ENCODE data around the gene SSTR5. TPM values are rescaled to one million over a fixed set of nuclear protein-coding genes. Genes with fewer than 3 reads are reported as not detected.

Gene SSTR5
- total RNA-seq, 1 experiment from 2014 or later = not detected

GRCh38 chr16:1101133-1101532, 28.6 kb downstream of the SSTR5 start:
- TF ChIP-seq, protein P1, sequence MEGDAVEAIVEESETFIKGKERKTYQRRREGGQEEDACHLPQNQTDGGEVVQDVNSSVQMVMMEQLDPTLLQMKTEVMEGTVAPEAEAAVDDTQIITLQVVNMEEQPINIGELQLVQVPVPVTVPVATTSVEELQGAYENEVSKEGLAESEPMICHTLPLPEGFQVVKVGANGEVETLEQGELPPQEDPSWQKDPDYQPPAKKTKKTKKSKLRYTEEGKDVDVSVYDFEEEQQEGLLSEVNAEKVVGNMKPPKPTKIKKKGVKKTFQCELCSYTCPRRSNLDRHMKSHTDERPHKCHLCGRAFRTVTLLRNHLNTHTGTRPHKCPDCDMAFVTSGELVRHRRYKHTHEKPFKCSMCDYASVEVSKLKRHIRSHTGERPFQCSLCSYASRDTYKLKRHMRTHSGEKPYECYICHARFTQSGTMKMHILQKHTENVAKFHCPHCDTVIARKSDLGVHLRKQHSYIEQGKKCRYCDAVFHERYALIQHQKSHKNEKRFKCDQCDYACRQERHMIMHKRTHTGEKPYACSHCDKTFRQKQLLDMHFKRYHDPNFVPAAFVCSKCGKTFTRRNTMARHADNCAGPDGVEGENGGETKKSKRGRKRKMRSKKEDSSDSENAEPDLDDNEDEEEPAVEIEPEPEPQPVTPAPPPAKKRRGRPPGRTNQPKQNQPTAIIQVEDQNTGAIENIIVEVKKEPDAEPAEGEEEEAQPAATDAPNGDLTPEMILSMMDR (IDR thresholded peaks at IDR 0.05; ENCODE audit: unreplicated experiment) = no peak
- peaks cover 84% of the 10 kb centered on the region for H3K27me3 Mint-ChIP-seq (ENCODE audit: unreplicated experiment)
- H3K9me3 Mint-ChIP-seq (ENCODE audit: low read depth, unreplicated experiment) = no peaks in the 10 kb centered on the region
- no peaks in the 10 kb centered on the region for H3K36me3 Mint-ChIP-seq (ENCODE audit: insufficient read depth, unreplicated experiment)
- intact Hi-C loops (cut with micrococcal nuclease; ENCODE audit: unreplicated experiment) = no loop called here
- DNase-seq = no peak
- H3K4me1 Mint-ChIP-seq (ENCODE audit: low read depth, unreplicated experiment) = no peaks in the 10 kb centered on the region
- no peak overlapping the region for H3K4me3 Mint-ChIP-seq (ENCODE audit: low read depth, unreplicated experiment)
- no TSS peak for BruUV-seq (replicated peaks)
- H3K27ac Mint-ChIP-seq (ENCODE audit: unreplicated experiment) = no peak overlapping the region
- CTCF ChIA-PET = interaction anchor here (0.8 to 1.2 kb wide), 2 partner anchors 42 to 44 kb away, joined by 6 read pairs; no protein-coding TSS in a partner anchor

DNA sequence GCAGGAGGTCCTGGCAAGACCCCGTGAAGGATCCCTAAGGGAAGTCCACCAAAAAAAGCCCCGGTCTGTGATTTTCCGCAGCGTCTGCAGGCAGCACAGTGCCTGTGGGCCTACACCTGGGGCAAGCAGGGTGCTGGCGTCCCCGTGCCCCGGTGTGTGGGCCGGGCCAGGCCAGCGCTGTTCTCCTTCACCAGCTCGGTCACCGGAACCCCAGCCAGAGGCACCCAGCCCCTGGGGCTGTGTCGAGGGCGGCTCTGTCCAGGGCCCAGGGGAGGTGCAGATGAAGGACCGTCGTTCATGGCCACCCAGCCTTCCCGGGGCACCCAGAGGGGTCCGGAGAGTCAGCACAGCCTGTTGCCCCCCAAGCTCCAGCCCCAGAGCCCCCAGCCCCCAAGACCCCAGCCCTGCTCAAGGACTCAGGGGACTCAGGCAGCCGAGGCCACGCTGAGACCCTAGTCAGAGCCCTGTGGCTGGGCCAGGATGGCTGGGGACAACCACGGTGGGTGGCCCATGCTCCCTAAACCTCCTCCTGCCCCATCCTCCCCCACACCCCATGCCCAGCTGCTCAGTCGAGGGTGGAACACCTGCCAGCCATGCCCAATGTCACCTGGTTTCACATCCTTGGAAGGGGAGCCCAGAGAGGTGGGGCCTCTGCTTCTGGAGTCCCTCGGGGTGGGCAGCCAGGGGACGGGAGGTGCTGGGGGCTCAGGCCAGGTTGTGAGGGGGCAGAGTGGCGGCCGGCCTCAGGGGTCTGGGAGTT, 29.2 kb downstream of the SSTR5 start:
- no peak for DNase-seq
- TF ChIP-seq, protein P1 (IDR thresholded peaks at IDR 0.05; ENCODE audit: unreplicated experiment) = no peak
- H3K36me3 Mint-ChIP-seq (ENCODE audit: insufficient read depth, unreplicated experiment) = no peaks in the 10 kb centered on the region
- intact Hi-C loops (cut with micrococcal nuclease; ENCODE audit: unreplicated experiment) = no loop called here
- no peak overlapping the region for H3K4me3 Mint-ChIP-seq (ENCODE audit: low read depth, unreplicated experiment)
- CTCF ChIA-PET = no interaction called here
- BruUV-seq (replicated peaks) = no TSS peak
- peaks cover 84% of the 10 kb centered on the region for H3K27me3 Mint-ChIP-seq (ENCODE audit: unreplicated experiment)
- H3K9me3 Mint-ChIP-seq (ENCODE audit: low read depth, unreplicated experiment) = no peaks in the 10 kb centered on the region
- no peak overlapping the region for H3K27ac Mint-ChIP-seq (ENCODE audit: unreplicated experiment)
- H3K4me1 Mint-ChIP-seq (ENCODE audit: low read depth, unreplicated experiment) = no peaks in the 10 kb centered on the region

DNA sequence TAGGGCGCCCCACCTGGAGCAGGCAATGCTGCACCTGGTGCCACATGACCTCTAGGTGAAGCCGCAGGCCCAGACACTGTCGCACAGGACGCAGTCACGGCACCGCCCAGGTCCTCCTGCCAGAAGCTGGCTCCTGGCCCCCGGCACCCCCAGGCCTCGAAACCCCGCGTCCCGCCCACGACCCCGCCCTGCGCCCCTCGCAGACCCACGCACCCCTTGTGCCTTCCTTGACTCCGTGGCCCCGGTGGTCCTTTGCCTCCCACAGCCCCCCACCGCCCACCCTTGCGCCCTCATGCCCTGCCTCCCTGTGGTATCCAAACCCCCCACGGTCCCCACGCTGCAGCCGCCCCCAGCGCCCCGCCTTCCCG, 29.8 kb downstream of the SSTR5 start:
- H3K36me3 Mint-ChIP-seq (ENCODE audit: insufficient read depth, unreplicated experiment) = no peaks in the 10 kb centered on the region
- no peaks in the 10 kb centered on the region for H3K4me1 Mint-ChIP-seq (ENCODE audit: low read depth, unreplicated experiment)
- no peak for DNase-seq
- no peak overlapping the region for H3K4me3 Mint-ChIP-seq (ENCODE audit: low read depth, unreplicated experiment)
- intact Hi-C loops (cut with micrococcal nuclease; ENCODE audit: unreplicated experiment) = no loop called here
- H3K9me3 Mint-ChIP-seq (ENCODE audit: low read depth, unreplicated experiment) = no peaks in the 10 kb centered on the region
- TF ChIP-seq, protein P1 (IDR thresholded peaks at IDR 0.05; ENCODE audit: unreplicated experiment) = no peak
- BruUV-seq (replicated peaks) = no TSS peak
- peaks cover 84% of the 10 kb centered on the region for H3K27me3 Mint-ChIP-seq (ENCODE audit: unreplicated experiment)
- CTCF ChIA-PET = no interaction called here
- H3K27ac Mint-ChIP-seq (ENCODE audit: unreplicated experiment) = no peak overlapping the region

- H3K4me3 Mint-ChIP-seq (ENCODE audit: low read depth, unreplicated experiment) = no peak overlapping the region
- CTCF ChIA-PET = interaction anchor here (0.7 to 1.3 kb wide), 2 partner anchors 55 to 105 kb away, joined by 3 read pairs; no protein-coding TSS in a partner anchor
- peaks cover 84% of the 10 kb centered on the region for H3K27me3 Mint-ChIP-seq (ENCODE audit: unreplicated experiment)
- peak; percentile 84 for DNase-seq
- no peaks in the 10 kb centered on the region for H3K9me3 Mint-ChIP-seq (ENCODE audit: low read depth, unreplicated experiment)
- no TSS peak for BruUV-seq (replicated peaks)
- no peak overlapping the region for H3K27ac Mint-ChIP-seq (ENCODE audit: unreplicated experiment)
- TF ChIP-seq, protein P1 (IDR thresholded peaks at IDR 0.05; ENCODE audit: unreplicated experiment) = peak; percentile 80
- H3K36me3 Mint-ChIP-seq (ENCODE audit: insufficient read depth, unreplicated experiment) = no peaks in the 10 kb centered on the region
- intact Hi-C loops (cut with micrococcal nuclease; ENCODE audit: unreplicated experiment) = no loop called here
- no peaks in the 10 kb centered on the region for H3K4me1 Mint-ChIP-seq (ENCODE audit: low read depth, unreplicated experiment)
Measured at GRCh38 chr16:1102921-1103635, 30.5 kb downstream of the SSTR5 start.
